Lower leg skin (tissue), 3 donors: Measurements from ENCODE around the gene FRG2.
"Not testable (repeated sequence)": the region's sequence is repeated elsewhere in the genome, so short reads cannot be mapped to it uniquely, and the experiment has no call there.

ENCODE experiments used
- POLR2A ChIP-seq, 2 donors: fragments of 450-650 bp; IDR thresholded peaks; one replicate each; pipeline ENCODE4 v1.6.1; 2016 to 2017; ENCODE audit warnings: antibody characterized with exemption in 2 of 2, mild to moderate bottlenecking in 1 of 2, moderate library complexity in 1 of 2
- TF ChIP-seq, protein P1 (sequence below), 3 donors: fragments of 450-650 bp; IDR thresholded peaks; one replicate each; pipeline ENCODE4 v1.5.1; 2016; ENCODE audit warnings: antibody characterized with exemption in 3 of 3, mild to moderate bottlenecking in 3 of 3, moderate library complexity in 2 of 3

DNA sequence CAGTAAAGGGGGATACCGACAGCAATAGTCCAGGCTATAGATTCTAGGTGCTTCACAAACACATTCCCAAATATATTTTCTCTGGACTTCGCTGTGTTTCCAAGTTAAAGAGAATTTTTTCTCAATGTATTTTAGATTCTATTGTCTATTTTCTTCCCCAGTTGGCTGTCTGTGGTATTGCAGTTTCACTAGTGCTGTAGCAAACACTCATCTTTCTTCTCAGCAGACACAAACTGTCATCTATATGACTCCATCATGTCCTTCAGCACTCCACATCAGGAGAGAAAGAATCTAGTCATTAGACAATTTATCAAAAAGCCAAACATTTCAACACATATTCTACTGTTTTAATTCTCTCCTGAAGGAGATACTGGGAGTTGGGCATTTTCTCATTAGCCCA, 37.3 kb upstream of the FRG2 start, which contains the start of gene DBET:
- TF ChIP-seq, protein P1, sequence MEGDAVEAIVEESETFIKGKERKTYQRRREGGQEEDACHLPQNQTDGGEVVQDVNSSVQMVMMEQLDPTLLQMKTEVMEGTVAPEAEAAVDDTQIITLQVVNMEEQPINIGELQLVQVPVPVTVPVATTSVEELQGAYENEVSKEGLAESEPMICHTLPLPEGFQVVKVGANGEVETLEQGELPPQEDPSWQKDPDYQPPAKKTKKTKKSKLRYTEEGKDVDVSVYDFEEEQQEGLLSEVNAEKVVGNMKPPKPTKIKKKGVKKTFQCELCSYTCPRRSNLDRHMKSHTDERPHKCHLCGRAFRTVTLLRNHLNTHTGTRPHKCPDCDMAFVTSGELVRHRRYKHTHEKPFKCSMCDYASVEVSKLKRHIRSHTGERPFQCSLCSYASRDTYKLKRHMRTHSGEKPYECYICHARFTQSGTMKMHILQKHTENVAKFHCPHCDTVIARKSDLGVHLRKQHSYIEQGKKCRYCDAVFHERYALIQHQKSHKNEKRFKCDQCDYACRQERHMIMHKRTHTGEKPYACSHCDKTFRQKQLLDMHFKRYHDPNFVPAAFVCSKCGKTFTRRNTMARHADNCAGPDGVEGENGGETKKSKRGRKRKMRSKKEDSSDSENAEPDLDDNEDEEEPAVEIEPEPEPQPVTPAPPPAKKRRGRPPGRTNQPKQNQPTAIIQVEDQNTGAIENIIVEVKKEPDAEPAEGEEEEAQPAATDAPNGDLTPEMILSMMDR (IDR thresholded peaks at IDR 0.05): not testable (repeated sequence)
- not testable (repeated sequence) for TF ChIP-seq POLR2A (IDR thresholded peaks at IDR 0.05)
